Astrocyte of the spinal cord (primary cell): ENCODE data around the gene NXN.

Experiments
- DNase-seq: peaks from one replicate; pipeline ENCODE4 v3.0.0; 2011; ENCODE audit warnings: low read depth, low spot score
- H3K4me3 ChIP-seq: 2 replicates; pipeline ENCODE4 v1.5.1; 2011; ENCODE audit warnings: low read depth, mild to moderate bottlenecking, low read length, moderate library complexity
- CTCF ChIP-seq: IDR thresholded peaks from 2 replicates; pipeline ENCODE4 v1.5.1; 2012; ENCODE audit warnings: low read depth, mild to moderate bottlenecking, low read length, inconsistent platforms
- in situ Hi-C: cut with HindIII; loops from 2 replicates; pipeline ENCODE4 v1.10.0; 2017; ENCODE audit warnings: low sequenced_read_pairs

The NXN gene

GRCh38 chr17:825216-825615, 154.4 kb downstream of the NXN start:
- no peak overlapping the region for H3K4me3 ChIP-seq
- in situ Hi-C loops: no loop called here
- no peak for DNase-seq
- TF ChIP-seq CTCF: no peak

GRCh38 chr17:824378-824777, 155.2 kb downstream of the NXN start:
- no peak overlapping the region for H3K4me3 ChIP-seq
- in situ Hi-C loops: no loop called here
- no peak for DNase-seq
- TF ChIP-seq CTCF: no peak

GRCh38 chr17:823501-823902, 156.1 kb downstream of the NXN start:
- no peak for TF ChIP-seq CTCF
- no peak overlapping the region for H3K4me3 ChIP-seq
- in situ Hi-C loops: no loop called here
- DNase-seq: no peak

- H3K4me3 ChIP-seq: no peak overlapping the region
- no peak for TF ChIP-seq CTCF
- in situ Hi-C loops: no loop called here
- DNase-seq: no peak
Measured at GRCh38 chr17:819251-819650, 160.3 kb downstream of the NXN start.

GRCh38 chr17:814371-814770, 165.2 kb downstream of the NXN start:
- no peak overlapping the region for H3K4me3 ChIP-seq
- in situ Hi-C loops: no loop called here
- no peak for TF ChIP-seq CTCF

GRCh38 chr17:812638-813204, 166.9 kb downstream of the NXN start:
- in situ Hi-C loops: no loop called here
- no peak for DNase-seq
- no peak for TF ChIP-seq CTCF
- H3K4me3 ChIP-seq: no peak overlapping the region

More at GRCh38 chr17:814371-814770, 165.2 kb downstream of the NXN start:
- DNase-seq: no peak
